NOMO-1 treated with dmso at 0.1 percent for 144 hours (cell line): ENCODE results near the gene LAMB1.

ENCODE experiments used
- DNase-seq: peaks from one replicate; lab custom pipeline; 2025; ENCODE audit not compliant: unreplicated experiment; lab: John Stamatoyannopoulos, UW

Gene LAMB1

GRCh38 chr7:107948645-107949442 is 54.1 kb downstream of the LAMB1 start:
- no peak for DNase-seq

DNA sequence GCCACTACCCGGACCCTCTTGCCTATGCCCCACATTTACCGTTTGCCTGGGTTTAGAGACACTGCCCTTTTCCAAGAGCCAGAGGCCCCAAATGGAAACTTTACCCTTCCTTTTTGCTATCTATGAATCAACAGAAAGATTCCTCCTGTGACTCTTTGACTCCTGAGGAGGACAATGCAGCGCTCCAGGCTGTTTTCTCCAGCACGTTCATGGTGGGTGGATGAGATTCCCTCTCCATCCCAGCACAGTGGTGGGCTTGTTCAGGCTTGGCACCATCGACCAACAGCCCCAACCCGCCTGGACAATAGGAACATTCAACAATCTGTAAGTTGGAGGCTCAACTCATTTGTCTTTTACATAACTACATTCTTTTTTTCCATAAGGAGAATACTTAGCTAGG is 56.1 kb downstream of the LAMB1 start:
- DNase-seq, result no peak

GRCh38 chr7:107946451-107946850 is 56.5 kb downstream of the LAMB1 start:
- no peak for DNase-seq

DNA sequence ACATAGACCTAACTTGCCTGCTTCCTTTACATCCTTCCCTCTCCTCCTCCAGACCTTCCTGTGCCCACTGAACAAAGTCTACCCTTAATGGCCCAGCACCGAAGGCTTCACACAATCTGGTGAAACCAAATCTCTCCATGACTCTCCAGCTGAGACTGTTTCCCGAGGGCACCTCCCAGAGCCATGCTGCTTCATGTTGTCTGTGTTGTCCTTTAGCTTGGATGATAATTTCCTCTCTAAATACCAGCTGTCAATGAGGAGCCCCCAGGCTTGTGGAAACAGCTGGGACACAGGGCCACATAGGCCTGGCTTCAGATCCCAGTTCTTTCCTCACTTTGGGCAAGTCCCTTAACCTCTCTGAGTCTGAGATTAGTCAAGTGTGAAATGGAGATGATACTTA is 57.6 kb downstream of the LAMB1 start:
- no peak for DNase-seq

GRCh38 chr7:107944411-107945169 is 58.4 kb downstream of the LAMB1 start:
- no peak for DNase-seq

DNA sequence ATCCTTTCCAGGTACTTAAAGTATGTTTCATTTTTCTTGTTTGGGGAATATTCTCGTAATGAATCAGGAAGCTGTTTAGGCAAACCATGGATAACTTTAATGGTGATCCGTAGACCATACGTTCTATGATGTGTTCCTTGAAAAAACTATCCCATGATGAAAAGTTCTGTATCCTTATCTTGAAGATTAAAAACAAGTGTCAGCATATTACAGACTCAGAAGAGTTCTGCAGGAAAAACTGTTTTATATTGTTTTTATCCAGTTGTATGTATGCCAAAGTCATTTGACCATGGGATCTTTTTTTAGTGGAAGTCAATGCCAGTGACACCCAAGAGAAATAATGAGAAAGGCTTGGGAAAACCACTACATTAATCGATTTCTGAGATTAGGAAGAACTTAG is 59.9 kb downstream of the LAMB1 start:
- no peak for DNase-seq

DNA sequence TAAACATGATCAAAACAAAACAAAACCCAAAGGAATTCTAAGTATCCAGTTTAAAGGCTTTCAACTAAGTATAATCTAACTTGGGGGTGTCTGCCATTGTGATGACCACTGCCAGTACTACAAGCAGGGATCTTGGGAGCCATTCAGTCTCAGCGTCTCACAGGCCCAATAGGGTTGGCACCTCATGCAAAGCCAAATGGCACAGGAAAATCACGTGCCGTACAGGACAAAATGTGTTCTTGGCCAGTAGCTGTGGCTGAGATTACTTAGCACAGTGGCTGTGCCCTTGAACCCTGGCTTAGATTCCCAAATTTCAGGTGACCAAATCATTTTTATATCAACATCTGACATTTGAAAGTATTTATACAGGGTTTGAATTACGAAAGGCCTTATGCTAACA is 62.0 kb downstream of the LAMB1 start:
- no peak for DNase-seq

- no peak for DNase-seq
Measured at GRCh38 chr7:107939573-107940489, 63.1 kb downstream of the LAMB1 start.

DNA sequence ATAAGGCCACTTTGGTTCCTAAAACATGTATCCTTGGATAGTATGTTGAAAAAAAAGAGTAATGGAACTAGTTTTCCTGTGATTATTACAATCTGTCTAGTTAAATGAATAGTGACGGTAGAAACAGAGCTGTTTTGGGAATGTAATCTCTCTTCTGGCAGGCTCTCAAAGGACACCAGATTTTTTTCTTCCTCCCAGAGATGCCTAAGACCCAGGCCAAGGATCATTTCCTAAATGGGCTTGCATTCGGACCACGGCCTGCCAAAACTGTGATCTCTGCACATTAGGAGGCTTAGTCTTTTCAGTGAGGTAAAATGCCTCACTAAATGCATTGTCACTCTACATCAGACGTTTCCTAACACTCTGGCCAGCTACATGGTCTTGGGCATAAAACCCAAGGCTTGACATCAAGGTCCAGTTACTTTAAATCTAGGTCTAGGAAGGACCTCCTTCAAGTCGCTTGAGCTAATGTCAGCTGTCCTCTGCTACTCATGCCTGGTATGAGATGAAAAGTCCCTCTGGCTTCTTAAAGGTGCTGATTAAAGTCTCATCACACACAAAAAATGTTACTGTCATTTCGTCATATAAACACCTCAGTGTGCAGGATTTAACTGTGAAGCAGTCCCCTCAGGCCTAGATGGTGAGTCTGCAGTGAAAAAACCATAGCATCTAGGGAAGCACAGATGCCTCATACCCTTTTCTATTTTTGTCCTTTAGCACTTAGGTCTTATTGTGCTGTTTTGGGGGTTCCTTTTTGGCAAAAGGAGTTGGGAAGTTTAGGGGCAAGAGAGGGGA is 64.3 kb downstream of the LAMB1 start:
- DNase-seq, result no peak

DNA sequence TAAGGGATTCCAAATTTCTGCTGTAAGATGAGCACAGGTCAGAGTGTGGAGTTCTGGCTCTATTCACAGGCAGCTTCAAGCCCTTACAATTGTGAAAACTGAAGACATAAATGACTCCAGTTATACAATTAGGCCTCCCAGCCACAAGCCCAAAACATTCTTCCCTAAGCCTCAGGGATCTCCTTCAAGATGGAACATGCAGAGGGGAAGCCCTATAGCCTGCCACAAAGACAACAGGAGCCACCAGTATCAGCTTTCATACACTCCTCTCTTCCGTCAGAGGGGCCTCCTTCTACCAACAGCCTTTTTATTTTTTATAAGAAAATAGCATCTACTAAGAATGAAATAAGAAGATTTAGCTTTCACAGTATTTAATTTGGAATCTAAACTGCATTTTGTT is 65.4 kb downstream of the LAMB1 start:
- no peak for DNase-seq

GRCh38 chr7:107936312-107936711 is 66.6 kb downstream of the LAMB1 start:
- no peak for DNase-seq

DNA sequence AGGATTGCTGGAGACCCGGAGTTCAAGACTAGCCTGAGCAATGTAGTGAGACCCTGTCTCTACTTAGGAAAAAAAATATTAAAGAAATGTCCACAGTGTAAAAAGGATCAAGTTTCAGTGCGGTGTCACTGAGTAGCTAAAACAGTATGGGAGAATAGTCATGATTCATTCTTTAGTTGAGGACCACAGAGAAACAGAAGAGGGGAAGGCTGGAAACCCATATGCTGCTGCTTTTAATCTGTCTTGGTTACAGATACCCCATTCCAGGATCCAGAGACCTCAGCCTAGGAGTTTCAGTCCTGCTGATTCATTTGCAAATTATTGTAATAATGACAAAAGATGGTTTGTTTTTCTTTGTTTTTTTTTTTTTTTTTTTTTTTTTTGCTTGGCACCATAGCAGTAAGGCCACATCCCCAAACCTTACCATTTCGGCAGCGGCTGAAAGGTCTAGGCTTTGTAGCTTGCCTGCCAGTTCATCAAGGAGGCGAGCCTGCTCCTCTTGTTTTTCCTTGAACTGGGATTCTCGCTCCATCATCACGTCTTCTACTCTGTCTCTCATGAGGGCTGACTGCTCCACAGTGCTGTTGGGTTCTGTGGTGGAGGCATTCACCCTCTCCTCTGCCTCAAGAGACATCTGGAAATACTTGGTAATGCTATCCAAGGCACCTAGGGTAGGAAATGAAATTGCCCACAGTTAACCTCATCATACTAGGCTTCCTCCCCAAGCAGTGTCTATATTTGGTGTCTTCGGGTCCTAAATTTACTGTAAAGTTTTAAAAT is 67.8 kb downstream of the LAMB1 start:
- no peak for DNase-seq

- no peak for DNase-seq
Measured at GRCh38 chr7:107933386-107934013, 69.5 kb downstream of the LAMB1 start.

- no peak for DNase-seq
Measured at GRCh38 chr7:107932805-107933204, 70.2 kb downstream of the LAMB1 start.

DNA sequence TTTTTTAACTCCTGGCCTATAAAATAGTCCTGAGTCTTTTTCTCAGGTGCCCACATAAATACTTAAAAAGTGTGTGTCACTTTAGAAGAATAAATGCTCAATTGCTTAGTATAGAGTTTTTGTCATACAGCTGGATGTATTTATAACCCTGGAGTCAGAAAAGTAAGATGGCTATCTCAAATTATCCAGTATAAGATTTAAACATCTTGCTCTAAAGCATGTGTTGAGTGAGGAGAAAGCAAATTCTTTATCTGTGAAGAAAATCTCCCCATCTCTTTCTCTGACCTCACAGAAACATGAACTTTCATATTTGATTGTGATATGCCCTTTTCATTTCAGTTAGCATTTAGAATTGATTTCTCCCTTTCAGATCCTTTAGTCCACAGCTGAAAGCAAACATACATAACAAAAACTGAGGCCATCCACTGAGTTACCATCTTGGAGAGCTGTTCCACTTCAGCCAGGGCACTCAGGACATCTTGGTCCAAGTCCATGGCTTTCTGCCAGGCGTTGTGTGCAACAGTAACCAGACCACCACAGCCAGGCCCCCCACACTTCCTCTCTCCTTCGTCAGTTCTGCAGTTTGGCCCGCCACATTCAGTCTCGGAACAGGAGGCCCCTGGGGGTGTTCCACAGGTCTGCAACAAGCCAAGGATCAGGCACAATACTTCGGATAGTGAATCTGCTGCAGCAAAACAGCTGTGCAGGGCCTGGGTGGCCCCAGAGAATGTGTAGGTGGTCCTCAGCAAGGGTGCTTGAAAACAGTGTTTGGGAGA is 71.0 kb downstream of the LAMB1 start:
- DNase-seq, result no peak

- no peak for DNase-seq
Measured at GRCh38 chr7:107926481-107926880, 76.5 kb downstream of the LAMB1 start.

- no peak for DNase-seq
Measured at GRCh38 chr7:107924841-107925504, 78.0 kb downstream of the LAMB1 start.

DNA sequence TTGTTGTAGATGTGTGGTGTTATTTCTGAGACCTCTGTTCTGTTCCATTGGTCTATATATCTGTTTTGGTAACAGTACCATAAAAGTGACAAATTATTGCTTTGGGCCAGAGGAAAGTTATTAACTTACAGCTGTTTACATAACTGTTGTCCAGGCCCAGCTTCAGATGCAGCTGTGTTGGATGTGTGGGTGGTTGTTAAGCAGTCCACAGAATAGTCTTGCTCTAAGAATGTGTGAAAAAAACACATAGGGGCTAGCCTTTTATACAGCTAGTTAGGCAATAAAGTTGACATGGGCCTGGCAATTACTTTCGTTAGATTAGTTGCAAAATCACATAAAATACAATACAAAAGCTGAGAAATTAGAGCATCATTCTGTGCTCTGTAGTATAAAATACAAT is 80.1 kb downstream of the LAMB1 start:
- no peak for DNase-seq
